Retinal pigment epithelial cell (primary cell): ENCODE measurements around the gene AMBP.
"Not testable (repeated sequence)": the region's sequence is repeated elsewhere in the genome, so short reads cannot be mapped to it uniquely, and the experiment has no call there.

Experiments used
- DNase-seq: peaks from one replicate; pipeline ENCODE4 v3.0.0-alpha.2; 2010; ENCODE audit warnings: low read depth
- H3K4me3 ChIP-seq: 2 replicates; pipeline ENCODE4 v1.5.1; 2011; ENCODE audit warnings: mild to moderate bottlenecking, low read length, control low read depth, moderate library complexity
- CTCF ChIP-seq: conservative IDR thresholded peaks from 2 replicates; pipeline ENCODE4 v1.5.1; 2011; ENCODE audit warnings: low read depth, low read length, control low read depth, inconsistent platforms

Gene AMBP

GRCh38 chr9:114048533-114049415 is 29.3 kb downstream of the AMBP start:
- no peak for DNase-seq
- TF ChIP-seq CTCF: no peak
- H3K4me3 ChIP-seq: no peak overlapping the region

- H3K4me3 ChIP-seq: no peak overlapping the region
- TF ChIP-seq CTCF: peak; percentile 50
- no peak for DNase-seq
Measured at GRCh38 chr9:114047717-114048116, 30.4 kb downstream of the AMBP start.

- H3K4me3 ChIP-seq: no peak overlapping the region
- no peak for TF ChIP-seq CTCF
- DNase-seq: no peak
Measured at GRCh38 chr9:114046875-114047274, 31.2 kb downstream of the AMBP start.

- no peak overlapping the region for H3K4me3 ChIP-seq
- DNase-seq: no peak
- no peak for TF ChIP-seq CTCF
Measured at GRCh38 chr9:114046237-114046755, 31.8 kb downstream of the AMBP start.

GRCh38 chr9:114043660-114044059 is 34.4 kb downstream of the AMBP start:
- not testable (repeated sequence) for H3K4me3 ChIP-seq, DNase-seq

GRCh38 chr9:114039484-114039883 is 38.6 kb downstream of the AMBP start:
- no peak for TF ChIP-seq CTCF
- H3K4me3 ChIP-seq: no peak overlapping the region
- no peak for DNase-seq

- TF ChIP-seq CTCF: no peak
- no peak overlapping the region for H3K4me3 ChIP-seq
- no peak for DNase-seq
Measured at GRCh38 chr9:114038724-114039313, 39.3 kb downstream of the AMBP start.
